Epidermal melanocyte (primary cell): ENCODE data around the gene NRP2.

Experiments
- DNase-seq: peaks from one replicate; pipeline ENCODE4 v3.0.0; 2011; ENCODE audit warnings: low spot score; ENCODE audit not compliant: insufficient read length

The NRP2 gene

DNA sequence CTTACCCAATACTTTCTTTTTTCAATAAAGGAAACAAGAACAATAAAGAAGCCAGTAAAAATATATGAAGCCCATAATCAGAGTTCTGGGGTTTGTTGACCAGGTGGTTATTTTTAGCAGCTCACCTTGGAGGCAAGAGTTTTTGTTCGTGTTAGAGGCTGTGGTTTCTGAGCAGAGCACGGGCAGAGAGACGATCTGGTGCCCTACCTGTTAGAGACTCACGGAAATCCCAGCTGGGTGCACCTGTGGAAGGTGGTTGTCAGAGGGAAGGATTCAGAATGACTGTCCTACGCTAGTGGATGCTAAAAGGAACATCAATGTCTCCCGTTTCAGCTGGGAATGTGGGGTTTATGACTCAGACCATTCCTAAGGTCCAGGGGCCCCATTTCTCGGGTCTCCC, 87.6 kb downstream of the NRP2 start:
- no peak for DNase-seq

DNA sequence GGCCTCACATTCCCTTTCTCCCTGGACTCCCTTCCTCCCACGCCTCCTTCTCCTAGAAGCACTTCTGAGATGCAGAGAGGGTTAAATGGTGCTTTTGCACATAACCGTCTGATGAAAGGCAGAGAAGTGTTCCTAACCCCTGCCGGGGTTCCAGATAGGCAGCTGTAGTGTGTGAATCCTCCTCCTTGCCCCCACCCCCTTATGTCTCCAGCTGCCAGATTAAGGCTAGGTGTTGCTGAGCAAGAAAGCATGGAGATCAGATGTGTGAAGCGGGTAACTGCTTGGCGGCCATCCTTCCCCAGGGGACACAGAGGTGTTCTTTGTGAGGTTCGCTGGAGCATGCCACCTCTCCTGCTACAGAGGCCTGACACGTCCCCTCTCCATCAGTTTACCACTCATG, 88.3 kb downstream of the NRP2 start:
- DNase-seq = no peak

DNA sequence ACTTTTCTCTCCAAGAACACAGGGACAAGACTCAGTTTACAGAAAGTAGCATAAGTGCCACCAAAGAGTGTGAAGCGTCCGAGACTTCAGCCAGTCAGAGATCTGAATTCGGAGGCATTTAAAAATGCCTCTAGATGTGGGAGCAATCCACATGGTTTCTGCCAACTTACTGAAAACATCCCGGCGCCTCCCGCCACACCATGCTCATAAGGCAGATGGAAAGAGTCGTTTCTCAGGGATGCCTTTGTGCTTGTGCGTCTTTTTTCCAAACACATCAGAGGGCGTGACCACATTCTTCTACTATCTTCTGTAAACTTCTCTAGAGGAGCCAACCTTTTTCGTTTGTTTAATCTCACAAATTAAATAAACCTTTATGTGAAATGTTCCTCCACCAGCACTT, 88.7 kb downstream of the NRP2 start:
- no peak for DNase-seq

DNA sequence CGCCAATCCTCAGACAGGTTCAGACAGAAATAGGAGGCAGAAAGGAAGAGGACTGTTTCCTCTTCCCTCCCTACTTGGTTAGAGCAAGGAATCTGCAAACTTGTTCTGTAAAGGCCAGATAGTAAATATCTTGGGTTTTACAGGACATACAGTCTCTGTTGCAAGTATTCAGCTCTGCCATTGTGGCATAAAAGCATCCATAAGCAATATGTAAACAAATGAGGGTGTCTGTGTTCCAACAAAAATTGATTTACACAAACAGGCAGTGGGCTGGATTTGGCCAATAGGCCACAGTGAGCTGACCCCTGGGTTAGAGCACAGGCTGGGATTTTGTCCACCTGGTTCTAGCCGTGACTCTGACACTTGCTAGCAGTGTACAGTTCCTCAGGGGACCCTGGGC, 89.4 kb downstream of the NRP2 start:
- DNase-seq = no peak

DNA sequence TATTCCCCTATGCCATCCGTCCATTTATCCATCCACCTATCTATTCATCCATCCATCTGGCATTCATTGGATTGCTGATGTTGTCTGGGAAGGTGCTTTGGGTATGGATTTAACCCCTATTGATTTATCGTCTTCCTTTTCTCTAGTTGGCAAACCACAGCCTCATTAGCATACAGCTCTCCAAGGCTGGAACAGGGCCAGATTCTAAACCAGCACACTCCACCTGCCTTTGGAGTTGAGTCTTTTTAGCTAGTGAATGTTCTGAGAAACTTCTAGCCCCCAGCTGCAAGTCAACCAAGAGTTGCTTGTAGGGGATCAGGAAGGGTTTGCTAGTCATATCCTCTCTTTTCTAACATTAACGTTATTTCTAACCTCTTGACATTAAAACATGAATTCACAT, 90.7 kb downstream of the NRP2 start:
- DNase-seq = no peak

DNA sequence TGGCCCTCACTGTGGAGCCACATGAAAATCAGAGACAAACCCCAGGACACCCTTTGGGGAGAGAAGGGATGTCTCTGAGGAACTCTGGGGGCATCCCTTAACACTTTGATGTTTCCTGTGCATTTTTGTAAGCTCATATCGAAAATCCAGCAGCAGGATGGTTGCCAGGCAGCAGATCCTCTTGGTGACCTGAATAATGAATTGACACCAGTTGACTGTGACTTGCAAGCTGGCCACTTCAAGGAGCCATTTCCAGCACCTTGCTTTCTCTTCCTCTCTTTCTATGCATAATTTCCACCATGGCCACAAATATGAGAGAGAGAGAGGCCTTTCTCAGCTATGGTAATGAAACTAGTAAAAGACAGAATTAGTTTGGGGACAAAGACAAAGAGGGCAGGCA, 91.7 kb downstream of the NRP2 start:
- DNase-seq = no peak

DNA sequence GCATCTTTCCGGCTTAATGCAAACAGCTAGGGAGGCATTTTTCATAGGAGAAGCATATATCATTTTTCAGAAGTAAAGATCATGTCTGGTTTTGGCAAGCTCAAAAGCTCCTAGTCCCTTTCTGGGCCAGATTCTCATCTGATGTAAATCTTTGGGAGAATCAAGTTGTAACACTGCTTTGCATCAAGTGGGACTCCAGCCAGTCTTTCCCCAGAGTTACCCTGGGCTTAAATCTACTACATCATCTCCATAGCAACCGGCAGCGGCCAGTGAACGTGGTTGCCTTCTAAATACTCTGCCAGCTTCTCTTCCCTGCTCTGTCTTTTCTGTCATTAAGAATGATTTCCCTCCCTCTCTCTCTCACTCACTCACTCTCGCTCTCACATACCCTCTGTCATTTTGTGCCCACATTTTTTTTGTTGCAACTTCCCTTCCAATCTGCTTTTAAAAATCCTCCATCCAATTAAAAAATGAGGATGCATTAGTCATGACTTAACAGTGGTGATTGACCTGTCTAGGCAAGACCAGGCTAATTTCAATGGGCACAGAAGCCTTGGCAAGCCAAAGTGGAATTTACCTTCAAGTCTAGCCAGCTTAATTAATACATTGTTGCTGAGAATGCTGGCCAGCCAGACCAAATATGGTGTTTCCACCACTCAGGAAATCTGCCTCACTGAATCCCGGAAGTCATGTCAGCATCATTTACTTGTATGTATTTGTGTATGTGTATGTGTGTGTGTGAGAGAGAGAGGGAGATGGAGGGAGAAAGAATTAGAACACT, 93.0 kb downstream of the NRP2 start:
- DNase-seq = no peak

DNA sequence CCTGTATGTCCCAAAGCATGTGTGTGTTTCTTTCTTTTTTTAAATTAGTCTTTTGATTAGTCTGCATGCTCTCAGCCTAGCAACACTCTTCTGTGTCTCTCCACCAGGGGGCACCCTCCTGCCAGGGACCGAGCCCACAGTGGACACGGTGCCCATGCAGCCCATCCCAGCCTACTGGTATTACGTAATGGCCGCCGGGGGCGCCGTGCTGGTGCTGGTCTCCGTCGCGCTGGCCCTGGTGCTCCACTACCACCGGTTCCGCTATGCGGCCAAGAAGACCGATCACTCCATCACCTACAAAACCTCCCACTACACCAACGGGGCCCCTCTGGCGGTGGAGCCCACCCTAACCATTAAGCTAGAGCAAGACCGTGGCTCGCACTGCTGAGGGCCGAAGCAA, 93.8 kb downstream of the NRP2 start:
- DNase-seq = no peak

DNA sequence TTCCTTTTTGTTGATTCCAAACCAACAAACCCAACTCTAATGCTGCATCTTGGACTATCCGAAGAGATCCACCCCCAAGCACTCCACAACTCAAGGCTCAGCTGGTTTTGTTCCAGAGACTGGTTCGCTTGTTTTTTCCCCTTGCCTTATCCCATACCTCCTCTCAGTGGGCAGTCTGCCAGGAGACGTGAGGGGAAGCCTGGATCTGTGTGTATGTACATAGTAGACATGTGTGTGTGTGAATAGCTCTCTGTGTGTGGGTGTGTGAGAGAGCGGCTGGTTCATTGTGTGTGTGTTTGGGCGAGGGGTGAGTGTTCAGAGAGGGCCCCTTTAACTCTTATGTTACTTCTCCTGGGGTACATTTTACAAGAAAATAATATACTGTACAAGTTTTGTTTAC, 94.4 kb downstream of the NRP2 start:
- no peak for DNase-seq

DNA sequence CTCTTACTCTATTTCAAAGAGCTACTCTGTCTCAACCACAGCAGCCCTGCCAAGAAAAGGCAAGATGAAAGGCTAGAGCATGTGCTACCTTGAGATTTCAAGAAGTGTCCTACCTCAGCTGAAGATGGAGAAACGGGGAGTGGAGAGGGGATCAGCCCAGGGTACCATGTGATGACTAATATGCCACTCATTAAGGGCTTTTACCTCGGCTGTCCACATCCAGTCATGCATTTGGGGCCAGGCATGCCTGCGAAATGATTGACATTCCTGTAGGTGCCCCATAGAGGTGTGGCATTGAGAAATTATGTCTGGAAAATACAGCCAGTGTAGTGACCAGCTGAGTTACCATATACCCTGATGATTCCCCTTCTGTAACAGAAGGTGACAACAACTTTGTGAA, 96.1 kb downstream of the NRP2 start:
- no peak for DNase-seq

DNA sequence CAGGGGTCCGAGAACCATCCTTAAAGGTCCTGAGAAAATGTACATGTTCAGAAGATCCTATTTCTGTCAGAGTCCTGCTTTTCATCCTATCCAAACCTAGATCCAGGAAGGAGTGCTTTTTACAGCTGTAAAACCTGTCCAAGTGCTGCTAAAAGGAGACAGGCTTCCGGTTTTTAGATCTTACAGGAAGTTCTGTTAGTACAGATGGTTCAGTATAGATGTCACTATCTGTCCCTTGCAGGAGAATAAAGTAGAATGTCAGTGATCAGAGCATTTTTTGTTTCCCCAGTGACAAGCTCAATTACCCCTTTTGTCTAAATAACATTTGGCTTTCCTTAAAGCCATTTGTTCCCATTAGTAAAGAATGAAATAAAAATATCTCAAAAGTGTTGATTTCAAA, 98.3 kb downstream of the NRP2 start:
- no peak for DNase-seq

DNA sequence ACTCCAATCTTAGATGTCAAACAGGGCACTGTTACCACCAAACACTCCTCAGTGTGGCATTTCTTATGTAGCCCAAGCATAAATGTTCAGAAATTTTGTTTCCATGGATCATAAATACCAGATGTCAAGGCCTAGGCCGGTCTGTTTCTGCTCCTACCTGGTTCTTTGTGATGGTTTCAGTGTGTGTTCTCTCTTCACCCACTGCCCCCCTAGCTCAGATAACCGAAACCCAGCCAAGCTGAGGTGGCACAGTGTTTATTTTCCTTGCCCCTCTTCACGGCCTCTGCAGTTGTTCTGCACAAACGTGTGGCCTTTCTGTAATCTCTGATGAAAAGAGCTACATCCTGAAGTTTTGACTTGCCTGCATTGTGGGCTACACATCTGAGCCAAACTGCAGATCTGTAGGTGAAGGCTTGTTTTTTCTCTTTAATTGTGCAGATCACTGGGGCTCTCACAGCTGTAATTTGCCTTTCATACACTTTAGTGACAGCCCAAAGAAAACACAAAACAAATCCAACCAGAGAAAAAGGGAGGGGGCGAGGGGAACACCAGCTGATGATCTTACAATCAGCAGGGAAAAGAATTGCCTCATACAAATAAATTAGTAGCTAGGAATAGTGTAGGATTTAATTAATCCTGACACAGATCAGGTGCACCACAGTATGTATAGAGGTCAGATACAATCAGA, 99.1 kb downstream of the NRP2 start:
- no peak for DNase-seq

DNA sequence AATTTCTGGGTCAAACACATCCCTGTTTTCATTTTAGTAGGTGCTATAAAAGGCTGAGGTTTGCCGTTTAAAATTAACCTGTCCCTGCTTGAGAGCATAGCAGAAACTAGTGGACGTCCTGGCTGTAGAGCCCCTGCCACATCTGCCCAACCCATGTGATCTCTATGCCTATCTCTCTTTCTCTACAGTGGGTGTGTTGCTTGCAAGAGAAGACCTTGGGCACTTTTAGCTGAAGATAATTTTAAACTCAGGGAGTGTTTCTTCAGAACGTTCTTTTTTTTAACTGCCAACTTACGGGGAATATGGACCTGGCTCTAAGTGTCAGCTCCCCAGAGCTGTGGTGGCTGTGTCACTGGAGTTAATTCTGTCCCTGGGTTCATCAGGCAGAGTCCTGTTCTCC, 100.6 kb downstream of the NRP2 start:
- DNase-seq = no peak

DNA sequence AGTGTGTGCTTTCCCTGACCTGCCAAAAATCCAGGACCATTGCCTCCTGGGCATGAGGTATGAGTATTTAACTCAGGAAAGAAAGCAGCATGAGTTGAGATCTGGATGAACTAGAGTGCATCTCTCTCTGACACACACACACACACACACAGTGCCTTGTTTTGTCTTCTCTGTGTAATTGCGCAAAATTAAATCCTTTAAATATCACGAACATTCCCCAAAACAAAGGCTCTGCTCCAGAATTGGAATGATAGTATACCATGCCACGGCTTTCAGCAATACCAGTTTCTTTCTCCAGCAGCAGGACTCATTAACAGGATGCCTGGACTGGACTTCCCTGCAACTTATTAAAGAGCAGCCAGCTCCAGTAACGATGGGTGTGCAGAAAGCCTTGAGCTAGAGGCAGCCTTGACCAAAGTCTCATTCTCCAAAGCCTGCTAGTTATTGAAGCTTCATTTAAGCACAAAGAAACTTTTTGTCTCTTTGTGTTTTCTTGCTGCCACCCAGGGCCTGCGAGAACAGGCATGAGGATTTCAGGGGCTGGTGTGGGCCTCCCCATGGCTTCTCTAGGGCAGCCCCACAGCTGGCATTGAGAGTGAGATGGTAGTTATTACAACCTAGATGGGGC, 101.7 kb downstream of the NRP2 start:
- DNase-seq = no peak

DNA sequence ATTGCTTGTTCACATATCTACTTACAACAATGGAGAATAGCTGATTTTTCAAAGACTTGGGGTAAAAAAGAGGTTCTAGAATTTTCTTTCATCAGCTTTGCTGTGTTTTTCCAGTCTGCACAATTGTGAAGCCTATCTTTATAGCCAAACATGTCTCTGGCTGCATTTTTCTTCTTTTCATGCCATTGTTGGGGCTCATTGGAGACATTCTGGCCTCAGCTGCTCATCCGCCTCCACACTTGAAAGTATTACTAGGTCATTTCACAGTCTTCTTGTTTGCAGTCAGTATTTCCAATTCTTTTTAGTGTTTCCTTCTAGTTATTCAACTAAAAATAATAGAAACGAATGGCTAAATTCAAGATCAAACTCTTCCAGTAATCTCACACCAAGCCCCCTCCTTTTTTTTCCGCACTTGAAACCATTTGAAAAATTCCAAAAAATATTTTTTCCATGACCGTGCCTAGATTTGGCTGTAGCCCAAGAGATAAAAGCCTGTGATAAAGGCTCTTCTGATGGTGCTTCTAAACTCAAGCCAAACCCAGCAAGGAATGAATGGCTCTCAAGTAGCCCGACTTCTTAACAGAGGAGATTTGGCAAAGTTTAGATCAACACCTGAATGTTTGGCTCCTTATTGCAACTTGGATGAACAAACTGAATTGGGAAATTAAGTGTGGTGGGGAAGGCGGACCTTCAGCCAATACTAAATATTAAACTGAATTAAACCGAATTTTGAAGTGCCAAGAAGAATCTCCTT, 103.4 kb downstream of the NRP2 start:
- DNase-seq = no peak

DNA sequence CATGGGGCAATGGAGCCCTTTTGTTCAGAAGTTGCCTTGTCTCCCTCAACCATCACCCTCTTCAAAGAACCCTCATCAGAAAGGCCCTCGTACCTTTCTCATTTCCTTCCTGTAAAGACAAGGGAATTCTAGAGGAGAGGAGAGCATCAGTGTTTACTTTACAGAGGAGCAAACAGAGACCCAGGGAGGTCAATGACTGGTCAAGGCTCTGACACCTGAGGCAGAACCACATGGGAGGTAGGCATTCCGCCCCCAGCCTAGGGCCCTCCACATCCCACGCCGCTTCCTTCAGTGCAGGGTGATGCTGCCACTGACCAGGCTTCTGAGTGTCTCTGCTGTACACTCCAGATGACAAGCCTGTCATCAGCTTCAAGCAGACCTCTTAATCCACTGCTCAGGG, 104.7 kb downstream of the NRP2 start:
- no peak for DNase-seq

DNA sequence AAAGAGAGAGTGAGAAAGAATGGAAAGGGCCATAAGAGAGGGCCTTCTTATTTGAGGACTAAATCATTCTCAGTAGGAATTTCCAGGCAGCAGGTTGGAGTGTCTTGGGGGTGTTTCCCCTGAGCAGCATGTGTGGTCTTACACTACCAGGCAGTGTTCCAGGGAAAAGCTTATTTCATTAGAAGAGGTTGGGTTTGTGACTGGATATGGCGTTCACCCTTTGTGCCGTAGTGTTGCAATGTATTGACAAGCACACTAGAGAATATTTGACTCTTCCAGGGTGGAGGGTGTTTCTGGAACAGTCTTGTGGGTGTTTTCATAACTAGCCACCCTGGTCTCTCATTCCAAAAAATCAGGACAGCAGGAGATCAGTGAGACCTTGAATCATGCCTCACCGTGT, 105.5 kb downstream of the NRP2 start:
- DNase-seq = no peak

DNA sequence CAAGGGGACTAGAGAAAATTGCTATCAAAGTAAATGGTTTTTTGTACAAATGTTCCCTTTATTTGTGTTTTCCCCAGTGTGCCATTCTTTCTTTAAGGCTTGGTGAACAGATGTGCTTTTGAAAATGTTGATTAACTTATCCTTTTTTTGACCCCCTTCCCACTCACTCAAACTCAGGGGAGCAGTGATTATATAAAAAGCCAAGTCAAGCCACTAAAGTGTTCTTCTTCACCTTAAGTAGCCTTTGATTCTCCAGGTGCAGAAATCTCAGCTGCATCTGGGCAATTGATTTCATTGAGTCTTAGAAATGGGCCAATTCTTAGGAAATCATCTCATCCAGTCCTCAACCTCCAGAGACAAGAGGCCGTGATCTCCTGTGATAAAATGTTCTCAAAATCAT, 107.6 kb downstream of the NRP2 start:
- no peak for DNase-seq

DNA sequence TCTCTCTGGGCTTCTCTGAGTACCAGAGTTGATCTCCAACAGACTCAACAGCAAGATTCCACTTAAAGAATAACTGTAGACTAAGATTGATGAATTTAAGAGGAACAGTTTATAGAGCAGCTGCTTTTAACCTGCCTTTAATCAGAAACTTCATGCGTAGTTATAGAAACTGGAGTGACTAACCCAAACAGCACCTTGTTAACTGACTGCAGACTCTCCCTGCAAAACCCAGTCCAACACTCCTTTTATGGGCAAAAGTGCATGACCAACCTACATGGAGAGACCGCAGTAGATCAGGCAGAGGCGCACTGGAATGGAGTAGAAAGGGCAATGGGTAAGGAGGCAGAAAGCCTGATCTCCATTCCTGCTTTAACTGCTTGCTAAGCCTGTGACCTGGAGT, 110.6 kb downstream of the NRP2 start:
- DNase-seq = no peak

DNA sequence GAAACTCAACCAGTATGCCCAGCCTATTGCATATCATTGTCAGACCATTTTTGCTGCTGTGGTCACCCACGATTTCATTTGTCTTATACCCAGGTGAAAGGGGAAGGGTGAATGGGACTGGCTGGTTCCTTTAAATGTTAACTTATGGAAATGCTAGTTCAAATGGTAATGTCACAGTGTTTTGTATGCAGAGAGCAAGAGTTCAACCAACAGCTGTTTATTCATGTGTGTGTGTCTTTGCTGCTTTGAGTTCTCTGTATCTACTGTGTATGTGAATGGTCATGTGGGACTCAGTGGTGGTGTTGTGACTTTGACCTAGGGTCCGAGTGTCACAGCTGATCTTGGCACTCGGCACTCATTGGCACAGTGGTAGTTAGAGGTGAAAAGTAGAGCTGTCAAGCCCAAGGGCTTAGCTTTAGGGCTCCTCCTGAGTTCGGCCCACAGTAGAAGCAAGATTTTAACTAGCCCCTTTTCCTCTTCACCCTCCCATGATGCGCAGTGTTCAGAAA, 114.6 kb downstream of the NRP2 start:
- DNase-seq = no peak

DNA sequence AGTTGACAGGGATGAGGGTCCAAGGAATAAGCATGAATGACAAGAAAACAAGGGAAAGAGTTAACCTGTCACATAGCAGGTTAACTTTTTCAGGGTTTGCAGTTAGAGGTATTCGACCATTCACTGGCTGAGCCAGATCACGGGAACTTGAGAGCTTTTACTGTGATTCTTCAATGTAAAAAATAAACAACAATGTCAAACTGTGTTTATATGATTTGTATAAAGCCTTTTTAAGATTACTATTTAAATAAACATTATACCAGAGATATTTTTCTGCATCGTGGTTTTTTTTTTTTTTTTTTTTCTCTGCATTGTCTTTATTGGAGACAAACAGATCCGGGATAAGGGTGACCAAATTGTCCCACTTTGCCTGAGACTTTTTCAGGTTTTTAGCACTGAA, 115.6 kb downstream of the NRP2 start:
- no peak for DNase-seq

DNA sequence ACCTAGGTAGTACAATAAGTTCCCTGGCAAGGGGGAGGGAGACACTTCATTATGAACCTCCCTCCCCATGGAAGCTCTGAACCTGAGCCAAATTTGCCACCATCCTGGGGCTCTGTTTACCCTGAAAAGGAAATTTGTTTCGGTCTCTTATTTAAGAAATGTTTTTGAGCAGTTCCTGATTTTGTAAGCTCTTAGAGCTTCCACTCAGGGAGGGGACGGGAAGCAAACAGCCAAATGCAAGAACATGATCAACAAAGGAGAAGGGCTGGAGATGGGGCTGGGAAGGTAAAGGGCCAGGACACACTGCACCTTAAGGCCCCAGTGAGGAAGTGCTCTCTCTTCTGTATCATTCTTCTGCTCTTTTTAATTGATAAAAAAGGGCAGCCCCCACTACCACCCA, 117.9 kb downstream of the NRP2 start:
- DNase-seq = no peak
